GM19328 (cell line): ENCODE measurements around the gene POLR3E.
"Not testable (repeated sequence)": the region's sequence is repeated elsewhere in the genome, so short reads cannot be mapped to it uniquely, and the experiment has no call there.

Experiments used
- ATAC-seq: cut with Tn5 transposase; IDR thresholded peaks from one replicate; pipeline ENCODE4 v1.9.1; 2021; ENCODE audit warnings: mild to moderate bottlenecking, moderate library complexity; ENCODE audit not compliant: unreplicated experiment

The POLR3E gene

DNA sequence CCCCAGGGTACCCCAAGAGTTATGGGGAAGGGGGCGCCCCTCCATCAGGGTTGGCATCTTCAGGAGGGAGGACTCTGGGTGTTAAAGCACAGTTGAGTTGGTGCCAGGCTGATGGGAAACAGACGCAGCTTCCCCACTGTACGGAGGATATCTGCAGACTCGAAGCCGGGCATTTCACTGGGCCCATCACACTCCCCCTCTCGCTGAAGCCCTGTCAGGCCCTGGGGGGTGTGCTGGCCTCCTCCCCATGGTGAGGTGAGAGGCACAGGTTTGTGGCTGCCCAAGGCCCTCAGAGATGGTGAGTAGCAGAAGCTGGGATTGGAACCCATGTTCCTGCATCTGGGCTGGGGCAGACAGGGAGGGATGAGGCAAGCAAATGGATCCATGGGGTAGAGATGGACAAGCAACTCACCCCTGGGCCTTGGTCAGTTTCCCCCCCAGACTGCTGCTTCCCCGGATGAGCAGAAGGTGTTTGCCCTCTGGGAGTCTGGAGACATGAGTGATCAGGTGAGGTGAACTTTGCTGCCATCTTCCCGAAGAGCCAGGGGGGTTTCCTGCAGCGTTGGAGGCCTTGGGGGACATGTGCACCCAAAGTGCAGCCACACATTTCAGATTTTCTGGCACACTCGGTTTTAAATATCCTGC, 31.0 kb downstream of the POLR3E start:
- no peak for ATAC-seq

DNA sequence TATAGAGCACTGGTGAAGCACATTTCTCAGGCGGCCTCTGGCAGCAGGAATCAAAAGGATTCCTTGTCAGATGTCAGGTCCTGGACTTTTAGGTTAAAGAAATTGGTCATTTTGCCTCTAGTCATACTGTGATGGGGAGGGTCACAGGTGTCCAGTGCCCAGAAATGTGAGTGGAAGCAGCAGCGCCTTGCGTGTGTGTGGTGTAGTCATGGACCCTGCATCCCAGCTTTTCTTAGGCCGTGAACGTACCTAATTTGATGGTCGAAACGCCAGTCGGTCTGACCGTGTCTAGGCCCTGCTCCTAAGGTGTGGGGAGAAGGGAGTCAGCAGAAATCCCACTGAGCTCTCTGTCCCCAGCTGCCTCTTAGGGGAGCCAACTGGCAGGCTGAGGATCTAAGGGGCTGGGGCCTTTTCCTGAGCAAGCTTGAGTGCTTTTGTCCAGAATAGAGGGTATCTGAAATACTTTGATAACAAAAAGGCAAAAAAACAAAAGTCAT, 32.0 kb downstream of the POLR3E start:
- no peak for ATAC-seq

- no peak for ATAC-seq
Measured at GRCh38 chr16:22330326-22330725, 33.1 kb downstream of the POLR3E start.

DNA sequence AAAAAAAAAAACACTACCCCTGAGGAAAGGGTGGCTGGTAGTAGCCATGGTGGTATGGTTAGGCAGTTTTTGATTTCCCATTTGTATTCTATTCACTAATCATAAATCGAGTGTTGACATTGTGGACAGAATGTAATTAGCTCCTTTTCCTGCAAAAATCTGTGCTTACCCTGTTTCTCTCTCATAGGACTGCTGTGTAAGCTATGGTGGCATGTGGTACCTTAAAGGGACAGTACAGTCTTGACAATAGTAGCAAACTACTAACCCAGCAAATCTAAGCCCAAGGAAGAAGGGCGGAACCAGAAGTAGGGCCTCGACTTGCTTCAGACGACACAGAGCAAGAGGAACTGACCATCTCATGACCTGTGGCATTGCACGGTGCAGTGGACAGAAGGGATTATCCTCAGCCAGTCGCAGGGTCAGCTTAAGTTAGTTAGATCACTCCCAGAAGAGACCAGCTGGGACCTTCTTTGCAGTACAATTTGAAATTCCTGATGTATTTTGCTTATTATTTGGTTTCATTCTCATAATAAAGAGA, 36.3 kb downstream of the POLR3E start:
- ATAC-seq, result no peak

DNA sequence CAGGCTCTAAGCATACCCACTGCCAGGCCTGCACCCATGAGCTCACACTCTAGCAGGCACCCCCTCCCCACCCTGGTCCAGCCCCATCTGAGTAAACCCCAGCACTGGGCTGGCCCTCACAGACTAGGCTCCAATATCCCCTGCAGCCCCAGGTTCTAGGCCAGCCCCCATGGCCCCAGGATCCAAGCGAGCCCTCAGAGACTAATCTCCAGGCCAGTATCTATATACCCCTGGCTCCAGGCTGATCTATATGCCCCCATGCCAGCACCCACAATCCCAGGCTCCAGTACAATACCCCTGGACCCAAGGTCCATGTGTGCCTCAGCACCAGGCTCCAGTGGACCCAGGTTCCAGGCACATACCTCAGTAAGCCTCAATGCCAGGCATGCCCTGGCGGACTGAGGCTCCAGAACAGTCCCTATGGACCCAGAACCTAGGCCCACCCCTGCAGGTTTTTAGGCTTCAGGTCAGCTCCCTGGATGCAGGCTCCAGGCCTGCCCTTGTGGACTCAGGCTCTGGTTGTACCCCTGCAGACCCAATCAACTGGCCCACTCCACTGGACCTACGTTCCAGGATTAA, 38.5 kb downstream of the POLR3E start:
- ATAC-seq, result no peak

DNA sequence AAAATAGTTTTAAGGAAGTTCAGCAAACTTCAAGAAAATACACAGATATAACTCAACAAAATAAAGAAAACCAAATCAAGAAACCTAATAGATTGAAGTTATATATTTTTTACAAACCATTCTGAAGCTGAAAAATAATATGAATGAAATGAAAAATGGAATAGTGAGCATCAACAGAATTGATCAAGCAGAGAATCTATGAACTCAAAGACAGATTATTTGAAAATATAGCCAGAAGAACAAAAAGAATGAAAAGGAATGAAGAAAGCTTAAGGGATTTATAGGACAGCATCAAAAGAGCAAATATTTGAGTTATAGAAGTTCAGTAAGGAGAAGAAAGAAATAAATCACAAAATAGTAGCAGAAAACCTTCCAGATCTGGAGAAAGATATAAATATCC, 39.4 kb downstream of the POLR3E start:
- no peak for ATAC-seq

DNA sequence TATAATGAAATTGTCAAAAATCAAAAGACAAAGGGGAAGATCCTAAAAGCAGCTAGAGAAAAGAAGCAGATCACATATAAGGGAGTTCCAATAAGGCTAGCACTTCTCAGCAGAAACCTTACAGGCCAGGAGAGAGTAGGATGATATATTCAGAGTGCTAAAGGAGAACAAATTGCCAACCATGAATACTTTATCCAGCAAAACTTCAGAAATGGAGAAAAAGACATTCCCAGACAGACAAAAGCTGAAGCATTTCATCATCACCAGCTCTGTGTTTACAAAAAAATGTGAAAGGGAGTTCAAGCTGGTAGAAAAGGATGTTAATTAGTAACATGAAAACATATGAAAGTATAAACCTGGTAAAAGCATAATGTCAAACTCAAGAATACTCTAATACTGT, 39.8 kb downstream of the POLR3E start:
- ATAC-seq, result no peak

DNA sequence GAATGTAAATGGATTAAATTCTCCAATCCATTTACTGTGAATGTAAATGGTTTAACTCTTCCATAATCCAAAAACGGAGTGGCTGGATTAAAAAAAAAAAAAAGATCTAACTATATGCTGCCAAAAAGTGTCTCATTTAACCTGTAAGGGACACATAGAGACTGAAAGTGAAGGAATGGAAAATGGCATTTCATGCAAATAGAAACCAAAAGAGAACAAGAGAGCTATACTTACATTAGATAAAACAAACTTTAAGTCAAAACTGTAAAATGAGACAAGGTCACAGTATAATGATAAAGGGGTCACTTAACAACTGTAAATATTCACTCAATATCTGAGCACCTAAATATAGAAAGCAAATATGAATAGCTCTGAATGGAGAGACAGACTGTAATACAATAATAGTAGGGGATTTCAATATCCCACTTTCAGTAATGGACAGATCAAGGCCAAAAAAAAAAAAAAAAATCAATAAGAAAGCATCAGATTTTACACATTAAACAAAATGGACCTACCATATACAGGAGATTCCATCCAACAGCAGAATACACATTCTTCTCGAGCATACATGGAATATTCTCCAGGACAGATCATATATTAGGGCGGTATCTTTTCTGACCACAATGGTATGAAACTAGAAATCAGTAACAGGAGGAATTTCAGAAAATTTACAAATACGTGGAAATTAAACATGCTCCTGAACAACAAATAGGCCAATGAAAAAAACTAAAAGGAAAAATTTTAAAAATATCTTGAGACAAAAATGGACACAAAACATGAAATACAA, 40.8 kb downstream of the POLR3E start:
- ATAC-seq, result no peak

DNA sequence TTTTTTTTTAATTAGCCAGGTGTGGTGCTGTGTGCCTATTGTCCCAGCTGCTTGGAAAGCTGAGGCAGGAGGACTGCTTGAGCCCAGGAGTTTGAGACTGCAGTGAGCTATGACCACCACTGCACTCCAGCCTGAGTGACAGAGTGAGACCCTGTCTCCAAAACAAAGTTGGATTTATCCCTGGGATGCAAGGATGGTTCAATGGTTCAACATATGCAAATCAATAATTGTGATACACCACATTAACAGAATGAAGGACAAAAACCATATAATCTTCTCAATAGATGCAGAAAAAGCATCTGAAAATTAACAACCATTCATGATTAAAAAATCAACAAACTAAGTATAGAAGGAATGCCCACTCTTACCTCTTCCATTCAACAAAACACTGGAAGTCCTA, 43.7 kb downstream of the POLR3E start:
- no peak for ATAC-seq

- ATAC-seq, result no peak
Measured at GRCh38 chr16:22342082-22342481, 44.9 kb downstream of the POLR3E start.

- ATAC-seq, result no peak
Measured at GRCh38 chr16:22346483-22346882, 49.3 kb downstream of the POLR3E start.

DNA sequence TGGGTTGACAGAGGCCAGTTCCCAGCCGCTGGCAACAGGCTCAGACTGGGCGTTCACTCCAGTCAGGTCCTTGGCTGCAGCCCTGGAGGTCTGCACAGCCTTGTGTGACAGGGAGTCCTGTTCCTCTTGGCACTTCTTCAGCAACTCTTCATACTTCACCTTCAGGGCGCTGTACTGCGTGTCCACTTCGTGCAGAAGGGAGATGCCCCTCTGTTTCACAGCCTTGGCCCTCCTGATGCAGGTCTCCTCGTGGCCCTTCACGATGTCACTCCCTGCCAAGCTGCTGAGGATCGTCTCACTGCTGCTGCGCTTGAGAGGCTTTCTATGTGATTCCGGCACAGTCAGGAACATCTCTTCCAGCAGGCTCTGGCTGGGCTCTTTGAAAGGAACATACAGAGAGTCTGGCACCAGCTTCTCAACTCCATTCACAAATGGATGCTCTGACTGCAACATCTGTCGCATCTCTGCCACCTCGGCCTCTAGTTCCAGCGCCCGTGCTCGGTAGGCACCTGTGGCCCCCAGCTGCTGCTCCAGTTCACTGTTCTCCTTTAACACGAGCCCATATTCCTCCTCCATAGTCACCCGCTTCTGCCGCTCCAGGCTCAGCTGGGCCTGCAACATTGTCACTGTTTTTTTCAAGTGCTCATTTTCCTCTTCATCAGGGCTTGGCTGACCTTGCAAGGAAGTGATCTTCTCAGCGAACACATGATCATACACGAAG, 50.1 kb downstream of the POLR3E start:
- no peak for ATAC-seq

- no peak for ATAC-seq
Measured at GRCh38 chr16:22348291-22348690, 51.1 kb downstream of the POLR3E start.

DNA sequence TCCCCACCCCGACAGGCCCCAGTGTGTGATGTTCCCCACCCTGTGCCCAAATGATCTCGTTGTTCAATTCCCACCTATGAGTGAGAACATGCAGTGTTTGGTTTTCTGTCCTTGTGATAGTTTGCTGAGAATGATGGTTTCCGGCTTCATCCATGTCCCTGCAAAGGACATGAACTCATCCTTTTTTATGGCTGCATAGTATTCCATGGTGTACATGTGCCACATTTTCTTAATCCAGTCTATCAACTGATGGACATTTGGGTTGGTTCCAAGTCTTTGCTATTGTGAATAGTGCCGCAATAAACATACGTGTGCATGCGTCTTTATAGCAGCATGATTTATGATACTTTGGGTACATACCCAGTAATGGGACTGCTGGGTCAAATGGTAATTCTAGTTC, 53.8 kb downstream of the POLR3E start:
- not testable (repeated sequence) for ATAC-seq

- ATAC-seq, result no peak
Measured at GRCh38 chr16:22352140-22352539, 54.9 kb downstream of the POLR3E start.

- no peak for ATAC-seq
Measured at GRCh38 chr16:22352723-22353122, 55.5 kb downstream of the POLR3E start.

DNA sequence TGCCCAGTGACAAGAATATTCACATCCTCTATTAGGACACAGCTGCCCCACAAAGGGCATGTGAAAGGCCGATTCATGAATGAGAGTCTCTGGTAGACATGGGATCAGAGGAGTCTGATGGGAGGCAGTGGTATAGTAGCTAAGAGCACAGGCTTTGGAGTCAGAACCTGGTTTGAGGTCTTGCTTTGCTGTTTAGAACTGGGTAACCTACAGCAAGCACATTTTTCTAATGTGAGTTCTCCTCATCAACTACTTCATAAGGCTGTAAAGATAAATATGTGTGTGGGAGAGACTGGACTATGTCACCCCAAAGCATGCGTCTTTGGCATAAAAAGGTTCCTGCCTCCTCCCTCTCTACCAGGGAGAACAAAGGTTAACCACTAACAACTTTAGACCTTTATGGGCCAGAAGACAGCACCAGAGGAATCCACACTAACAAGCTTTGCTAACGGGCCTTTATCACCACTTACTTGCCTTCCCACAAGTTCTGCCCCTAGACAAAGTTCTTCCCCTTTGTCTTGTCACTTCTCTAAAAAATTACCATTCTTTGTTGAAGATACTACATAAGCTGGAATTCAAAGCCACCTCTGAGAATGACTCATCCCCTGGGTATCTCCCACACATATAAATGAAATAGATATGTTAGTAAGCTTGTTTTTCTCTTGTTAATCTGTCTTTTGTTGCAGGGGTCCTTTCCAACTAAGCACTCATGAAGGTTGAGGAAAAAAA, 56.1 kb downstream of the POLR3E start:
- no peak for ATAC-seq

- ATAC-seq, result no peak
Measured at GRCh38 chr16:22353933-22354541, 56.8 kb downstream of the POLR3E start.

DNA sequence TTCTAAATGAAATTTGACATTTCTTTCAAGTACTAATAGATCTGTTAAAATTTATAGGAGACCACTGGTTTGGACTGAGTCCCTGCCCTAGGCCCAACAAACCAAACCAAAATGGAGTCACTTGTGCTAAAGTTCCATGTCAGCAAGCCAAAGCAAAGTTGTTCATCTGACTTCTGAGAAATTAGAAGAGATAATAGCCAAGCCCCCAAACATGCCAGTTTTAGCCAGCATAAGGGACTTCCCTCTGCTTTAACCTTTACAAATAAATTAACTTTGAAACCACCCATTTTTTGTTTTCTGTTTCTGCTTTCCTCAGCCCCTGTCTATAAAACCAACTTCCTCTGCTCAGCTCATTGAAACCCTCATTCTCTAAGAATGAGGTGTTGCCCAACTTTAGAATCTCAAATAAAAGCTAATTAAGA, 58.3 kb downstream of the POLR3E start:
- no peak for ATAC-seq
